Glutamatergic neuron (in vitro differentiated cells): Measurements from ENCODE around the gene ADCY5. TPM values are rescaled to one million over a fixed set of nuclear protein-coding genes. Genes with fewer than 3 reads are reported as not detected.
A peak's percentile ranks its signal among the peaks of the same experiment; 100 is the strongest.

Experiments
- DNase-seq: peaks from one replicate; pipeline ENCODE4 v3.0.0; 2022
- H3K27ac Mint-ChIP-seq: one replicate; pipeline ENCODE4 v1.8.0; 2020; ENCODE audit warnings: mild to moderate bottlenecking, mixed read lengths, inconsistent platforms; ENCODE audit not compliant: unreplicated experiment
- H3K27me3 Mint-ChIP-seq: one replicate; pipeline ENCODE4 v1.8.0; 2020; ENCODE audit warnings: mild to moderate bottlenecking, moderate library complexity, mixed read lengths, inconsistent platforms; ENCODE audit not compliant: unreplicated experiment
- H3K36me3 Mint-ChIP-seq: one replicate; pipeline ENCODE4 v1.8.0; 2020; ENCODE audit warnings: mild to moderate bottlenecking, mixed read lengths, inconsistent platforms; ENCODE audit not compliant: unreplicated experiment
- H3K4me1 Mint-ChIP-seq: one replicate; pipeline ENCODE4 v1.8.0; 2020; ENCODE audit warnings: mild to moderate bottlenecking, low read depth, mixed read lengths, inconsistent platforms; ENCODE audit not compliant: unreplicated experiment
- H3K4me3 Mint-ChIP-seq: one replicate; pipeline ENCODE4 v1.8.0; 2020; ENCODE audit warnings: mild to moderate bottlenecking, mixed read lengths, inconsistent platforms; ENCODE audit not compliant: unreplicated experiment
- H3K9me3 Mint-ChIP-seq: one replicate; pipeline ENCODE4 v1.8.0; 2020; ENCODE audit warnings: mild to moderate bottlenecking, moderate library complexity, mixed read lengths, inconsistent platforms; ENCODE audit not compliant: unreplicated experiment
- total RNA-seq: library from RNA; stranded (reverse); fragmentation: NEBNext Ultra II Directional; extraction: Animal tissue kit (Norgen Biotek cat#: 25700); gene quantifications from one replicate; pipeline ENCODE4 v1.2.1, GENCODE V29; 2021; ENCODE audit not compliant: unreplicated experiment
- TF ChIP-seq, protein P1 (sequence below): fragments of 200-600 bp; sonication (generic); IDR thresholded peaks from one replicate; pipeline ENCODE4 v1.5.0; 2021; ENCODE audit not compliant: partially characterized antibody, unreplicated experiment

The ADCY5 gene
- total RNA-seq, 1 donor from 2014 or later, result 2.1 TPM

DNA sequence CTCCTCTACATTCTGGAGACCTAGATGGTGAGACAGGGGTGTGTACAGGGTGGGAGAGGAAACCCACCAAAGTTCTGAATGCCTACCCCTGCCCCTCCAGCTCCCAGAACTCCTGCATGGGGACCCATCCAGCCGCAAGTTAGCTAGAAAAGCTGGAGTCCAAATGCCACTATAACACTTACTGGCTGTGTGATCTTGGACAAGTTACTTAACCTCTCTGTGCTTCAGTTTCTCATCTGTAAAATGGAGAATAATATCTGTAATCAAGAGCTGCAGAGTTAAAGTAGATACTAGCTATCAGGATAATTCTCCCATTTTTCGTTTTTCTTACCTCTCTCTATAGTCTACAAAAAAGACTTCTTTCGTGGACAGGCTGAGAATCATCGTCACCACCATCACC, 63.4 kb downstream of the ADCY5 start:
- Mint-ChIP-seq H3K36me3 (peaks cover 5% of the 10 kb centered on the region), H3K4me1 (peaks cover 22% of the 10 kb centered on the region), H3K27me3 (peaks cover 8% of the 10 kb centered on the region), H3K27ac (no peak overlapping the region), H3K9me3 (peaks cover 7% of the 10 kb centered on the region), H3K4me3 (no peak overlapping the region)
- TF ChIP-seq, protein P1, sequence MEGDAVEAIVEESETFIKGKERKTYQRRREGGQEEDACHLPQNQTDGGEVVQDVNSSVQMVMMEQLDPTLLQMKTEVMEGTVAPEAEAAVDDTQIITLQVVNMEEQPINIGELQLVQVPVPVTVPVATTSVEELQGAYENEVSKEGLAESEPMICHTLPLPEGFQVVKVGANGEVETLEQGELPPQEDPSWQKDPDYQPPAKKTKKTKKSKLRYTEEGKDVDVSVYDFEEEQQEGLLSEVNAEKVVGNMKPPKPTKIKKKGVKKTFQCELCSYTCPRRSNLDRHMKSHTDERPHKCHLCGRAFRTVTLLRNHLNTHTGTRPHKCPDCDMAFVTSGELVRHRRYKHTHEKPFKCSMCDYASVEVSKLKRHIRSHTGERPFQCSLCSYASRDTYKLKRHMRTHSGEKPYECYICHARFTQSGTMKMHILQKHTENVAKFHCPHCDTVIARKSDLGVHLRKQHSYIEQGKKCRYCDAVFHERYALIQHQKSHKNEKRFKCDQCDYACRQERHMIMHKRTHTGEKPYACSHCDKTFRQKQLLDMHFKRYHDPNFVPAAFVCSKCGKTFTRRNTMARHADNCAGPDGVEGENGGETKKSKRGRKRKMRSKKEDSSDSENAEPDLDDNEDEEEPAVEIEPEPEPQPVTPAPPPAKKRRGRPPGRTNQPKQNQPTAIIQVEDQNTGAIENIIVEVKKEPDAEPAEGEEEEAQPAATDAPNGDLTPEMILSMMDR, result no peak
- DNase-seq, result no peak

DNA sequence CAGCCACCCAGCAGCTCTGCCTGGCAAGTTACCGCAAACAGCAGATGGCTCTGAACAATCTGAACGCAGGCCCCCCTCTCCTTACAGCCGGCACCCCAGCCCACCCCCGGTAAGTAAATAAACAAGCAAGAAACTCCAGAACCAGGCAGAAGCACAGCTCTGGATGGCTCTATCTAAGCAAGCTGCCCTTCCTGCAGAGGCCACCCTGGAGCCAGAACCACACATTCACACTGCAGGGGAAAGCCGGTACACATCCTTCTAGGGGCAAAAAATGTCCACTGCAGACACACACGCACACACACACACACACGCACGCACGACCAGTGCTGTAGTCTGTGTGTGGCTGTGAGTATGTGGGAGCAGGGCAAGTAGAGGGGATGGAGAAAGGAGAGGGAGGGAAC, 63.9 kb downstream of the ADCY5 start:
- H3K4me1 Mint-ChIP-seq, result peaks cover 22% of the 10 kb centered on the region
- peaks cover 8% of the 10 kb centered on the region for H3K27me3 Mint-ChIP-seq
- peaks cover 7% of the 10 kb centered on the region for H3K9me3 Mint-ChIP-seq
- DNase-seq, result no peak
- no peak overlapping the region for H3K4me3 Mint-ChIP-seq
- H3K36me3 Mint-ChIP-seq, result peaks cover 5% of the 10 kb centered on the region
- no peak overlapping the region for H3K27ac Mint-ChIP-seq
- TF ChIP-seq, protein P1, result no peak

DNA sequence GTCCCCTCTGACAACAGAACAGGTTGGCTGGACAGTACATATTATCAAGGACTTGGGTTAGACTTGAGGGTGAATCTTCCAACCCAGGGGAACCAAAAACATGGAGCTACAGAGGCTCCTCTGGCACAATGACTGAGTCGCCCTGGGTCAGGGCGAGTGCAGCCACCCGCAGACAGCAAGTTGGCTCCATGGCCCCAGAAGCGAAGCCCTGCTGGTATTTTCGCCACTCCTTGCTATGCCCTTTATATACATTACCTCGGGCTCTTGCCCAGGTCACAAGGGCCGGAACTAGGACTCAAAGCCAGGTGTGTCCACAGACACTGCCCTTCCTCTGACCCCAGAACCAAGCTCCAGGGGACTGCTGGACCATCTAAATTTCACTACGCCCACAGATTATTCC, 64.6 kb downstream of the ADCY5 start:
- peaks cover 5% of the 10 kb centered on the region for H3K36me3 Mint-ChIP-seq
- peaks cover 22% of the 10 kb centered on the region for H3K4me1 Mint-ChIP-seq
- TF ChIP-seq, protein P1, result no peak
- no peak overlapping the region for H3K27ac Mint-ChIP-seq
- H3K4me3 Mint-ChIP-seq, result peak overlapping the region; percentile 26
- peaks cover 6% of the 10 kb centered on the region for H3K9me3 Mint-ChIP-seq
- DNase-seq, result no peak
- peaks cover 7% of the 10 kb centered on the region for H3K27me3 Mint-ChIP-seq

DNA sequence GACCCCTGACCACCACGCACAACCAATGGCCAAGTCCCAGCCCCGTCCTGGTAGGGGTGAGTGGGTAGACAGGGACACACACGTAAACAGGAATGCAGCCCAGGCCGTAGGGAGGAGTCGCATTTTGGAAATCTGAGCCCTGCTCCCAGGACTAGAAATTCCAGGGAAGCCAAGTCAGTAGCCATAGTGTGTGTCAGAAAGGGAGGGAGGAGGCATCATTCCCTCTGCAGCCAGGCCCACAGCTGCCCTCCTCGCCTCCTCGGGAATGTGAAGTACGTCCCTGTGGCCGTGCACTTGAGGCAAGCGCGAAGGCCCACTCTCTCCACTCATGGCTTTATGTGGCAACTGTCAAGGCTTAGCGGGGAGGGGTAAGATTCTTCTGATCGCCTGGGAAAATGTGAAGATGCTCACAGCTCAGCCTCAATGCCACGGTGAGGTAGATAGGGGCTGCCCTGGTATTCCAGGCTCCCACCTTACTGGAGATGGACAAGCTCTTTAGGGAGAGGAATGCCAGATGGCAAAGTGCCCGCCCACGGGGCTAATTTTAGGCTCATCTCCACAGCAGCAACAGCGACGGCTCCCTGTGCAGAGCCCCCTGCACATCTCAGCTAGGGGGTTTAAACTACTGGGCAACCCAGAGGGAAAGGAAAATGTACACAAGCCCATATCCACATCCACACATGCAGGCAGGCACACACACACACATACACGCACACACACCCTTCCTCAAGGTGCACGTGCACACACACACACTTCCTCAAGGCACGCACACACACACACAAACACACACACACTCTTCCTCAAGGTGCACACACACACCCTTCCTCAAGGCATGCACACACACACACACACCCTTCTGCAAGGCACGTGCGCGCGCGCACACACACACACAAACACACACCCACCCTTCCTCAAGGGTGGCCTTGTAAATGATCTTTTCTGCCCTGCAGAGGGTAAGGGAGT, 65.5 kb downstream of the ADCY5 start:
- no peak for DNase-seq
- Mint-ChIP-seq H3K36me3 (peaks cover 1% of the 10 kb centered on the region), H3K27ac (no peak overlapping the region)

More for the DNA sequence above, 65.5 kb downstream of the ADCY5 start:
- H3K4me3 Mint-ChIP-seq, result peak overlapping the region; percentile 65
- peaks cover 5% of the 10 kb centered on the region for H3K27me3 Mint-ChIP-seq
- H3K4me1 Mint-ChIP-seq, result peaks cover 22% of the 10 kb centered on the region
- TF ChIP-seq, protein P1, result no peak
- peaks cover 3% of the 10 kb centered on the region for H3K9me3 Mint-ChIP-seq
